Measurements from ENCODE around the gene TAF4B. TPM values are rescaled to one million over a fixed set of nuclear protein-coding genes. Genes with fewer than 3 reads are reported as not detected.
"Not testable (repeated sequence)": the region's sequence is repeated elsewhere in the genome, so short reads cannot be mapped to it uniquely, and the experiment has no call there.

Gene TAF4B
- total RNA-seq, 1 donor from 2014 or later, result 0.92 TPM

DNA sequence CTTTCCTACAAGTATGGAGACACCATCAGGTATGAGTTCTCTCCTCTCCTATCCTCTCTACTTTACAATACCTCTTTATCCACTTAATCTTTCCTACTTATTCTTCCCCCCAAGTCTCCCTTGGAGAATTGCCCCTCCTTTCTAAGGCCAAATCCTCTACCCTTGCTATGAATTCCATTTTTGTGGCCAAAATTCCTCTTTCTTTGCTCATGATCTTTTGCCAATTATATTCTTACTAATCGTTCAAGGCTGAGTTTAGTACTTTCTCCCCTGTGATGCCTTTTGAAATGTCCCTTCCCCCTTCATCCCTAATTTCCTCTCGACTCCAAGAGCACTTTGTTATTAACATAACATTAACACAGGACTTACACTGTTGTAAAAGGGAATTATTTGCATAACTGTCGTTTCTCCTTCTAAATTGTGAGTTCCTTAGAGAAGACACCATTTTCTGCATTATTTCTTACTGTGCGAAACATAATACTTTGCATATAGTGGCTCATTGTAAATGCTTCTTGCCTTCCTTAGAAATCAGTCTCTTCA is 188.7 kb downstream of the TAF4B start:
- intact Hi-C loops (cut with DNase I), result no loop called here
- DNase-seq (ENCODE audit: low spot score), result no peak

GRCh38 chr18:26415631-26416030 is 189.4 kb downstream of the TAF4B start:
- peak; percentile 43 for DNase-seq (ENCODE audit: low spot score)
- intact Hi-C loops (cut with DNase I), result no loop called here

- intact Hi-C loops (cut with DNase I), result no loop called here
- DNase-seq (ENCODE audit: low spot score), result peak; percentile 46
Measured at GRCh38 chr18:26416652-26417150, 190.5 kb downstream of the TAF4B start.

DNA sequence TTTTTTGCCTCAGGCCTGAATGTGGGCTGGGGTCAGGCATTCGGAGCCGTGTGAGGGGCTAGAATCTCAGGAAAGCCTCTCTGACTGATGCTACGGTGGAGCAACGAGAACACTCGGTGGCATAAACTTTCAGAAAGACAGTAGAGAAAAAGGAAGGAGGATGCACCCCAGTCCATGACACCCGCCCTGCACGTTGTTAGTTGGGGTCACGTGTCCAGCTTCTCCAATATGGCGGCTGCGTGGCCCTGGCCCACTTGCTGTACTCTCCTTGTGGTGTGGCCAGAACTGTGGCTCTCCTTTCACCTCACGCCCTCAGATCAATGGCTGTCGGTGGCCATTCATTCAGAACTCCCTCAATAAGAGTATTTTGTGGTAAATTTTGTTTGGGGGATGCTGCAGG is 190.9 kb downstream of the TAF4B start:
- intact Hi-C loops (cut with DNase I), result no loop called here
- DNase-seq (ENCODE audit: low spot score), result peak; percentile 63

DNA sequence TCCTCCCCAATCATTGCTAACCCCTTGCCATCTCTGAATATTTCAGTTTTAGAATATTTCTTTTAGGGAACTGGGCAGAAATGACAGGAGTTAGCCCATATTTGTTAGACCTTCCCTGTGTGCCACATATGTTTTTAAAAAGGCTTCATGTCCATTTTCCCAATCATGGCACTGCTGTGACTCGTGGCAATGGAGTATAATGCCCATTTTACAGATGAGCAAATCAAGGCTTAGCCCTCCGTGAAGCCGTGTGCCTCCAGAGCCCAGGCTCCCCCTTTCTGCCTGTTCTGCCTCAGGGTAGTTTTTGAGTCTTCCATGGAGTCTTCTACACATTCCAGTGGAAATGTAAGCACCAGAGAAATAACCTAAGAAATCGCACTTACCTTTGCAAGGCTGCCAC is 192.0 kb downstream of the TAF4B start:
- peak; percentile 9 for DNase-seq (ENCODE audit: low spot score)
- intact Hi-C loops (cut with DNase I), result no loop called here

- DNase-seq (ENCODE audit: low spot score), result peak; percentile 73
- intact Hi-C loops (cut with DNase I), result no loop called here
Measured at GRCh38 chr18:26419746-26420145, 193.5 kb downstream of the TAF4B start.

DNA sequence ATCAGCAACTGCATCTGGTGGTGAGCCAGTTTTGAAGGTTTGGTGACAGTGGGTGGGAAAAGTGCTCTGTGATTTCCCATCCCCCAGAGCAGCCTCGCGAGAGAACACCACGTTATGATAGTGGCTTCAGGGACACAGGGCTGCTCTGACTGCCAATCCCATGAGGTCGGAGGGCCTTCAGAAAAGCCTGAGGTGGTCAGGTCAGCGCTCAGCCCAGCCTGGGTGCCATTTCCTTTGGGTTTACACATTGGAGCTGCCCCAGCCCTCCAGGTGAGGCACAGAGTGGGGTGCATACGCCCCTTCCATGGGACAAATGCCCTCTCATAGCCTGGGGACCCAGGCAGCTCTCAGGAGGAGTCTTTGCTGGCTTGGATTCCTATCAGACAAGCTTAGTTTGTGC is 195.3 kb downstream of the TAF4B start:
- peak; percentile 47 for DNase-seq (ENCODE audit: low spot score)
- intact Hi-C loops (cut with DNase I), result no loop called here

DNA sequence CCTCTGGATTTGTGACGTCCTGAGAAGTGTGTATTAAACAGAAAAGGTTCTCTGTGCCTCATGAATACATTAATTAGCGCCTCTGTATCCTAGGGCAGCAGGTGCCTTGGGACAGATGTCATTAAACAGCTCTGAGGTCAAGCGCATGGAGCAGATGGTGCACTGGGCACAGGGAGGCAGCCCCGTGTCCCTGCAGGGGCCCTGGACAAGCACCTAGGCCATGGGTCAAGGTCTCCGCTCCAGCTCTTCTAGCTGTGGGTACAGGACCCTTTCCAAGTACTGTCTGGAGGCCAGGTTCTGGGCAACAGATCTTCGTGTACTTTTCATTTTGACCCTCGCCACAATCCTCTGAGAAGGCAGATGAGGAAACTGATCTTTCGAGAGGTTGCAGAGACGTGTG is 195.7 kb downstream of the TAF4B start:
- DNase-seq (ENCODE audit: low spot score), result peak; percentile 39
- intact Hi-C loops (cut with DNase I), result no loop called here

- intact Hi-C loops (cut with DNase I), result no loop called here
- DNase-seq (ENCODE audit: low spot score), result peak; percentile 35
Measured at GRCh38 chr18:26422472-26423162, 196.4 kb downstream of the TAF4B start.

- peak; percentile 67 for DNase-seq (ENCODE audit: low spot score)
Measured at GRCh38 chr18:26424428-26425147, 198.3 kb downstream of the TAF4B start.

DNA sequence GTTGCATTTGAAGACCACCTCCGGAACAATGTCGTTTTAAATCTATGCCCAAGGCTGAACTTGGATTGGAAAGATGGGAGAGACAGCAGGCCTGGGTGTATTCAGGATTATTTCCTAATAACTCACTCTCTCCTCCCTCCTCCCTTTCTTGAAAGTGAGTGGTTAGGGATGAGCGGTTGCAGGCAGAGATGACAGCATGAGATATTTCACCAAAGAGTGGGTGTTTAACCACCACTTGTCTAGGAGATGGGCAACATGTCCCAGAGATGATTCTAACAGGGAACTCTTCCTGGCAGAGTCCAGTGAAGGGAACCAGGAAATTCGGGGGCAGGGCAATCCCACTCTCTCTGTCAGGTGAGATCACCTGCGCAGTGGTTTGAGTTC is 198.9 kb downstream of the TAF4B start:
- intact Hi-C loops (cut with DNase I), result no loop called here
- peak; percentile 31 for DNase-seq (ENCODE audit: low spot score)

More at GRCh38 chr18:26424428-26425147, 198.3 kb downstream of the TAF4B start:
- intact Hi-C loops (cut with DNase I), result no loop called here

DNA sequence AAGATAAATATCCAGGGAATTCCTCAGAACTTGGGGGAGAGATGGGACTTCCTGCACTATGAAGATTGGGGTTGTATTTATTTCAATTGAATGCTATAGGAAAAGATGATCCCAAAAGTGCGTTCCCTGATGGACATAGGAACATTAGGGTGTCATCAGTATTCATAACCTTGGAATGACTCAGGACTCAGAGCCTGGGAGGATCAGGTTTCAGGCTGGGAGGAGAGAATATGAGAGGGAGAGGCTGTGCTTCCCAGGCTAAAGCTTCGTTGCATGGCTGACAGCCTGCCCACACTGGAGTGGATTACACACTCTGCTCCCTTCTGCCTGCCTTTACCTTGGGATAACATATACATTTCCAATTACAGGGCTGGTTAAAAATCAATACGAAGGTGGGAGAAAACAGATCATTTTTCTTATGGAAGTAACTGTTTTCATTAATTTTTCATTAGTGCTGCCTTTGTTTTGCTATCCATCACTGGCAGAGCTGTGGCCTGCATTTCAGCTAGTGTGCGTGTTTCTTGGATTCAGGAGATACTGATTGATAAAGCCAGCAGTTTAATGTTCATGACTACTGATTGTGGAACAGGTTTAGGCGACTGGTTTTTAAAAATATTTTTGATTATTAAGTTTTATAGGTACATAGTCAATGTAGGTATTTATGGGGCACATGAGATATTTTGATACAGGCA is 203.4 kb downstream of the TAF4B start:
- intact Hi-C loops (cut with DNase I), result no loop called here
- peak; percentile 50 for DNase-seq (ENCODE audit: low spot score)

DNA sequence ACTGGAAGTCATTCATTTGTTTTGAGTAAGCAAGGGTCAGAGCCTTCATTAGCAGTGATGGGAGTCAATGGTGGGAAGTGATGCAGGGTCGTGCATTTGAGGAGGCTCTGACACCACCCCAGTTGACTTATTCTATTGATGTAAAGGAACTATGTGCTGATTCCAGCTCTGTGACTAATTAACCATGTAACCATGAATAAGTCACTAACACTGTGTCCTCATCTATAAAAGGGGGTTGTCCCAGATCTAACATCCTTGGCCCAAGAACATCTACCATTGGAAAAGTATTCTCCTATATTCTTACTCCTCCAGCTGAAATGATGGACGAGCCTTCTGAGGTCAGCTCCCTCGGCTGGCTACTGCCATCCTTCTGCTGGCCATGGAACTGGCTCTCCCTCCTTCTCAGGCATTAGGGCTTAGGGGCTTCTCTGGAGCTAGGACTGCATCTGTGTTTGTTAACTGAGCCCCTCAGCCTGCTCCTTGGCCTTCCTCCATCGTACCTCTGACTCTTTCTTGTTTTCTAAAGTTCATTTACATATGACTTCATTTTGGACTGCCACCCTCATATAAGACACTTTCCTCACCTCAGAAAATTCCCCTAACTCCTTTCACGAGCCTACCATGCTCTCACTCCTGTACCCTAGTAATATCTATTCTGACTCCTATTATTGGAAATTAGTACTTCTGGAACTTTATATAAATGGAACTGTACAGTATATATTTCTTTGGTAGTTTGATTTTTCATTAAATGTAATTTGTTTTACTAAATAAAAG is 206.6 kb downstream of the TAF4B start:
- intact Hi-C loops (cut with DNase I), result no loop called here
- DNase-seq (ENCODE audit: low spot score), result peak; percentile 50

DNA sequence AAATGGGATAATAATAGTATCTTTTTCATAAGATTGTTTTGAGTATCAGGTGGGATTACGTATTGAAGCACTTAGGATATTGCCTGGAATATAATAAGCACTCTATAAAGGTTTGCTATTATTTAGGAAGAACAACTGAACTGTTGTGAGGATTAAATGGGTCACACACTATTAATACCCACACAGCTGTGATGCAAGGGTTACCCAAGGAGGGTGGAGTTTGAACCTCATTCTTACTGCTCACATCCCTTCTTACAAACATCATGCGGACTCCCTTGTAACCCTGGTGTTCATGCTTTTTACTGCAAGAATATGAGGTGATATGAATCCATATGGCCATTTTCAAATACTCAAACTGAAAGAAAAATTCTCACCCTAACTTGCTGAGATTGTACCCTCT is 208.6 kb downstream of the TAF4B start:
- no peak for DNase-seq (ENCODE audit: low spot score)
- intact Hi-C loops (cut with DNase I), result no loop called here

- intact Hi-C loops (cut with DNase I), result no loop called here
- DNase-seq (ENCODE audit: low spot score), result peak; percentile 31
Measured at GRCh38 chr18:26435415-26436095, 209.3 kb downstream of the TAF4B start.

GRCh38 chr18:26436176-26437051 is 210.2 kb downstream of the TAF4B start:
- peak; percentile 50 for DNase-seq (ENCODE audit: low spot score)
- intact Hi-C loops (cut with DNase I), result no loop called here

DNA sequence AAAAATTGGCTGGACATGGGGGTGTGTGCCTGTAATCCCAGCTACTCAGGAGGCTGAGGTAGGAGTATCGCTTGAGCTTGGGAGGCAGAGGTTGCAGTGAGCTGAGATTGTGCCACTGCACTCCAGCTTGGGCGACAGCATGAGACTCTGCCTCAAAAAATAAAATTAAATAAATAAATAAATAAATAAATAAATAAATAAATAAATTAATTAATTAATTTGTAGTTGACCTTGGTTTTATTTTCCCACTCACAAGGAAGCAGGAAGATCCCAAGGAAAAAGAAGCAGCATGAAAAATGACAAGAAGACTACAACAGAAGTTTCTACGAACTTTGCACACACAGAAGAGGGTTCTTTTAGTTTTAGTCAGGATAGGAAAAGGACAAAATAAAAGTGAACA is 211.4 kb downstream of the TAF4B start:
- intact Hi-C loops (cut with DNase I); DNase-seq (ENCODE audit: low spot score): not testable (repeated sequence)

- DNase-seq (ENCODE audit: low spot score), result peak; percentile 41
- intact Hi-C loops (cut with DNase I), result no loop called here
Measured at GRCh38 chr18:26438980-26439379, 212.7 kb downstream of the TAF4B start.
